SKM-1 treated with dmso at 0.1 percent for 144 hours (cell line): Measurements from ENCODE around the gene FBLIM1.

ENCODE experiments used
- DNase-seq: peaks from one replicate; lab custom pipeline; 2025; ENCODE audit not compliant: unreplicated experiment; lab: John Stamatoyannopoulos, UW

FBLIM1 gene

DNA sequence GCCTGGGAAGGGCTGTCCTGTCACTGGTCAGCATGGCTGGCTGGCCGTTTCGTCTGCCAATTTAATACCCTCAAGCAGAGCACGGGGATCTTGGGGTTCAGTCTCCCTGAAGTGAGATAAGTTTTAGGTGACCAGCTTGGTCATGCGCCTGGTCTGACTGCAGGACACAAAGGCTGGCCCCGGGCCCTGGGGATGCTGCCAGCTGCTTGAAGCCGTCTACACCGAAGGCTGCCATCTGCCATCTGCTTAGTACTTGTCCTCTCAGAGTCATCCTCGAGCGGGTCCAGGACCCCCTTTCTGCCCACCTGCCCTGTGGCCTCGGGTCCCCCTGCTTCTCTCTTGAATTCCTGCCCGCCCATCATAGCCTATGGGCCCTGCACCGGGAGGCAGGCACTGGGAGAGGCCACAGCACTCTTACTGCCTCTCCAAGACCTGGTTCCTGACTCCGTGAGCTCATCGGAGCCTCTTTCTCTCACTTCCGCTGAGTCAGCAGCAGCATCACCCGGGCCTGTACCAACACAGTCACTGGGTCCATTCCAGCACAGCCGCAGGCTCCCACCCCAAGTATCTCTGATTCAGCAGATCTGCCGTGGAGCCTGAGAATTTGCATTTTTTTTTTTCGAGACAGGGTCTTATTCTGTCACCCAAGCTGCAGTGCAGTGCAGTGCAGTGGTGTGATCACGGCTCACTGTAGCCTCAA lies 7.0 kb downstream of the FBLIM1 start:
- no peak for DNase-seq

DNA sequence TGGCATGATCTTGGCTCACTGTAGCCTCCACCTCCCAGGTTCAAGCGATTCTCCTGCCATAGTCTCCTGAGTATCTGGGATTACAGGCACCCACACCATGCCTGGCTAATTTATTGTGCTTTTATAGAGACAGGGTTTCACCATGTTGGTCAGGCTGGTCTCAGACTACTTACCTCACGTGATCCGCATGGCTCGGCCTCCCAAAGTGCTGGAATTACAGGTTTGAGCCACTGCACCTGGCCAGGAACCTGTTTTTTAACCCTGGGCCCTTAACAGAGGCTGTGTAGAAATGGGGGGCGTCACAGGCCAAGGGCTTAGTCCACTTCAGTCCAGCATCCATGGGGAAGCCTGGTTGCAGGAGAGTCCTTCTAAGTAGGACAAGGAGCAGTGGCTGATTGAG lies 9.3 kb downstream of the FBLIM1 start:
- DNase-seq, result no peak

DNA sequence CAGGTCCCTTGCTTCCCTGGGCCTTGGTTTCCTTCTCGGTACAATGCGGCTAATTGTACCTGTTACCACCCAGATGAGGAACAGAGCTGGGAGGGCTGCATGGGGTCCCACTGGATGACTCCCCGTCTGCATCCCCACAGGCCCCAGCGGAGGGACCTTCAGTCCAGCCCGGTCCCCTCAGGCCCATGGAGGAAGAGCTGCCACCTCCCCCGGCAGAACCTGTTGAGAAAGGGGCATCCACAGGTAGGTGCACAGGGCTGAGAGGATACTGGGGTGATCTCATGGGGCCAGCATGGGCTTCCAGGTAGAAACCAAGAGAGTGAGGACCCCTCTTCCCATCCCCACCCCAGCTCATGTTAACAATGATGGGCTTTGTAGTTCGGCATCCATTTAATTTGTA lies 9.8 kb downstream of the FBLIM1 start:
- DNase-seq, result no peak

DNA sequence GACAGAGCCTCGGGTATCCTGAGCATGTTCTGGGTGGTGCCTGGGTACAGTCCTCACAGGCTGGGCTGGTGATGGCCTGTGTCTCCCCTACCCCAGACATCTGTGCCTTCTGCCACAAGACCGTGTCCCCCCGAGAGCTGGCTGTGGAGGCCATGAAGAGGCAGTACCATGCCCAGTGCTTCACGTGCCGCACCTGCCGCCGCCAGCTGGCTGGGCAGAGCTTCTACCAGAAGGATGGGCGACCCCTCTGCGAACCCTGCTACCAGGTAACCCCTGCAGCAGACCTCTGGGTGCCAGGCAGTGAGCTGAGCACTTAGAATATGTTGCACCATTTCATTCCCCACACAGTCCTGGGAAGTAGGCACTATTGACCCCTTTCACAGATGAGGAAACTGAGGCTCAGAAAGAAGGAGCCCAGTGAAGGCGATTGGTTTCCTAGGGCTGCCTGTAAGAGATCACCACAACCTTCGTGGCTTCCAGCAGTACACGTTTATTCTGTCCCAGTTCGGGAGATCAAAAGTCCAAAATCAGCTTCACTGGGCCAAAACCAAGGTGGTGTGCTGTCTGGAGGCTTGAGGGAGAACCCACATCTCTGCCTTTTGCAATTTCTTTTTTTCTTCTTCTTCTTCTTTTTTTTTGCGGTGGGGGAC lies 11.8 kb downstream of the FBLIM1 start:
- DNase-seq, result no peak

DNA sequence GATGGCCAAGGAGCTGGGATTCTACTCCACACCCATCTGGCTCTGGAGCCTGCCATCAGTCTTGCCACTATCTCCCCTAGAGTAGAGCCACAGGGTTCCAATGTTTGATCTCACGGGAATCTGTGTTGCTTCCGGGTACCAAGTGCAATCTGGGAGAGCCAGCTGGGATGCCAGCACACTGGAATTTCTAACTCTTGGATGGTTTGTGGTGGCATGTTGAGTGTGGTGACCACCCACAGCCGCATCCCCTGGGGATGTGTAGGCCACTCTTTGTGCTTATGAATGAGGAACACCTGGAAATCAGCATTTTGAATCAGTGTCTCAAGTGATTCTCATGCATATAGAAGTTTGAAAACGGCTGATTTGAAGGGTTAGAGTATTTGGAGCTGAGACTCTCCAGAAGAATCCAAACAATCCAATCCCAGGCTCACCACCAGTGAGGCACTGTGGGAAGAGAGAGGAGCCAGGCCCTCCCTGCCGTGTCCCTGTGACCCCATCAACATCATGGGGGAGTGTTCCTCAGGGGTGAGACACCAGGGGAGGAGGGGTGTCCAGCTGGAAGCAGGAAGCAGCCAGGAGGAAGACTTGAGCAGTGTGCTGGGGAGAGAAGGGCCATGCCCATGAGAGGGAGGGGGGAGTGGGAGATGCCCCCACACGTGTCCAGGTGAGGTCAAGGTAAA lies 13.4 kb downstream of the FBLIM1 start:
- no peak for DNase-seq

DNA sequence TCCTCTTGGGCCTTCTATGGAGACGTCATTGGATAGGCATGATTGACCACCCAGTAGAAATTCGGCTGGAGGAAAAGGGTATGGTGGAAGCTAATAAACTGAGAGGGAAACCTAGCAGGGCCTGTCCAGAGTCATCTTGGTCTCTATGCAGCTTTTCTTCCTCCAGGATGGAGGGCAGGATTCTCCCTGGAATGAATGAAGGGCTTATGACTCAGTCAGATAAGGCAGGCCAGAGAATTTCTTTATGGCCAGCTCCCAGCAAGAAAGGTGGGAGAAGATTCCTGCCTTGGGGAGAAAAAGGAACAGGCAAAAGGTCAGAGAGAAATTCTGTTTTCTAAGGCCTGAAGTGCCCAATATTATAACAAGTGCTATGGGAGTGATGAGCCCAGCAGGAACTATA lies 17.1 kb downstream of the FBLIM1 start:
- DNase-seq, result no peak

DNA sequence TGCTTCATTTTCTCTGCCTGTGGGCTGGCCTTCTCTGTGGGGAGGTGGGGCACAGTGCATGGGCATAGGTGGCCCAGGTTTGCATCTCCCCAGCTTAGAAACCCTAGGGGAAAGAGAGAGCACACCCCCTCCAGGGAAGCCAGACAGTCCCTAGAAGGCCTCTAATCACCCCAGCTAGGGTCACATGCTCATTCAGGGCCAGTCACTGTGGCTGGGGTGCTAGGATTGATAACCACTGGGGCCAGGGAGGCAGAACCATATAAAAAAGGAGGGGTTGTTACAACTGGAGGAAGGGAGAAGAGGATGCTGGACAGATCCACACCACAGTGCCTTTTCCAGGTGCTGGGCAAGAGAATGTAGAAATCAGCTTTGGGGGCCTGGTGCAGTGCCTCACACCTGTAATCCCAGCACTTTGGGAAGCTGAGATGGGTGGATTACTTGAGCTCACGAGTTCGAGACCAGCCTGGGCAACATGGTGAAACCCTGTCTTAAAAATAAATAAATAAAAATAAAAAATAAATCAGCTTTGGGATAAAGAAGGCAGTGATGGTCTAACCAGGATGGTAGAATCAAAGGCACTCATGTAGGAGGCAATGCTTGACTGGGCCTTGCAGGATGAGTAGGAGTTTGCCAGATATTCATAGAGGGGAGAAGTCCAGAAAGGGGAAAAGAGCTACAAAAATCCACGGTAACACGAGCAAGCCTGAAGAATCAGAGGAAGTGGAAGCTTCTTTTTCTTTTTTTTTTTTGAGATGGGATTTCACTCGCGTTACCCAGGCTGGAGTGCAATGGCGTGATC lies 19.5 kb downstream of the FBLIM1 start:
- no peak for DNase-seq

DNA sequence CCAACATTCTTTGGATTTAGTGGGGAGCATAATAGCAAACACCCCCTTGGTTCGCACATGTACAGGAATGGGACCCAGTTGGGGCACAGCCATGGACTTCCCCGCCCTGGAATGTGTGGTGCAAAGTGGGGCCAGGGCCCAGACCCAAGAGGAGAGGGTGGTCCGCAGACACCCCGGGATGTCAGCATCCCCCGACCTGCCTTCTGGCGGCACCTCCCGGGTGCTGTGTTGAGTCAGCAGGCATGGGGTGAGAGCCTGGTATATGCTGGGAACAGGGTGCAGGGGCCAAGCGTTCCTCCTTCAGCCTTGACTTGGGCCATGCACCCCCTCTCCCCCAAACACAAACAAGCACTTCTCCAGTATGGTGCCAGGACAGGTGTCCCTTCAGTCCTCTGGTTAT lies 27.1 kb downstream of the FBLIM1 start:
- DNase-seq, result no peak

DNA sequence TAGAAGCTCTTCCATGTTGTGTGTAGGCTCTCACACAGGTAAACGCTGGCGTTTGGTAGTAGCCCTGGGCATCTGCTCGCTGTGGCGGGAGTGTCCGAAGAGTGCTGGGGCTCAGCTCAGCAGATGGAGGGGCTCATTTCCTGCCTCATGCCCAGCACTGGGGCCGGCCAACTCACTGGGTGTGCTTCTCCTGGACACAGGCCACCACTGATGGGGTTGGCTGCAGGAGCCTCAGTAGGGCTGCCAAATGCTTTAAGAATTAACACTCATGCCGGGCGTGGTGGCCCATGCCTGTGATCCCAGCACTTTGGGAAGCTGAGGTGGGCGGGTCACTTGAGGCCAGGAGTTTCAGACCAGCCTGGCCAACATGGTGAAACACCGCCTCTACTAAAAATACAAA lies 28.0 kb downstream of the FBLIM1 start:
- DNase-seq, result no peak

DNA sequence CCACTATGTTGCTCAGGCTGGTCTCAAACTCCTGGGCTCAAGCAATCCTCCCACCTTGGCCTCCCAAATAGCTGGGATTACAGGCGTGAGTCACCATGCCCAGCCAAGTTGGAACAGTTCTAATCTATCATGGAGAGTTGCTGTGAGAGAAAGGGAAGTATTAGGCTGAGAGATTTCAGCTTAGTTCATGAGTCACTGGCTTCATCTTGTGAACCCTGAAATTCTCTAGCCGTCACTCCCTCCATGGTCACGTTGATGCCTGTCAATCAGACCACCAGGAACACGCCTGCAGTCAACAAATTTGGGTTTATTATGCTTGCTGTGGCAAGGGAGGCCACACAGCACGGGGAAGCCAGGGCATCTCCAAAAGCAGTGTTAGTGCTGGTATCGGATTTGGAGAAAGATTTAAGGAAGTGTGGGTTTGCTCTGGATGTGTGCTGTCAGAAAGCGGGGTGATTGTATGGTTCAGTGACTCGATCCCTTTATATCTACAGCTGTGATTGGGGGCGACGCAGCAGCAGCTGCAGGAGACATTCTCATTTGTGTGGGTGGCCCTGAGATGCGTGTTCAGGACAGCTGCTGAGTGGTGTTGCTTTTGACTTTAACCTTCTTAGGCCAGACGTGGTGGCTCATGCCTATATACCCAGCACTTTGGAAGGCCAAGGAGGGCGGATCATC lies 30.2 kb downstream of the FBLIM1 start:
- no peak for DNase-seq

DNA sequence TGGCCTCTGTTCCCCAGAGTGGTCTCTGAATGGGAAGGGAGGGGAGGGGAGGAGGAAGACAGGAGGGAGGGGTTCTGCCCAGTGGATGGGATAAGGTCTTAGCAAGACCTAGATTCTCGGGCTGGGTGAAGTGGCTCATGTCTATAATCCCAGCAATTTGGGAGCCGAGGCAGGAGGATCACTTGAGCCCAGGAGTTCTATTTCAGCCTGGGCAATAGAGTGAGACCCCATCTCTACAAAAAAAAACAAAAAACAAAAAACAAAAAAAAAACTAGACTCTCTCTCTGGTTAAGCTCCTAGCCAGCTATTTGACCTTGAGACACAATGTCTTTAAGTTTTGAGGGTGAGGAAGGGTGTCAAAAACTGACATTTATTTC lies 37.5 kb downstream of the FBLIM1 start:
- no peak for DNase-seq

DNA sequence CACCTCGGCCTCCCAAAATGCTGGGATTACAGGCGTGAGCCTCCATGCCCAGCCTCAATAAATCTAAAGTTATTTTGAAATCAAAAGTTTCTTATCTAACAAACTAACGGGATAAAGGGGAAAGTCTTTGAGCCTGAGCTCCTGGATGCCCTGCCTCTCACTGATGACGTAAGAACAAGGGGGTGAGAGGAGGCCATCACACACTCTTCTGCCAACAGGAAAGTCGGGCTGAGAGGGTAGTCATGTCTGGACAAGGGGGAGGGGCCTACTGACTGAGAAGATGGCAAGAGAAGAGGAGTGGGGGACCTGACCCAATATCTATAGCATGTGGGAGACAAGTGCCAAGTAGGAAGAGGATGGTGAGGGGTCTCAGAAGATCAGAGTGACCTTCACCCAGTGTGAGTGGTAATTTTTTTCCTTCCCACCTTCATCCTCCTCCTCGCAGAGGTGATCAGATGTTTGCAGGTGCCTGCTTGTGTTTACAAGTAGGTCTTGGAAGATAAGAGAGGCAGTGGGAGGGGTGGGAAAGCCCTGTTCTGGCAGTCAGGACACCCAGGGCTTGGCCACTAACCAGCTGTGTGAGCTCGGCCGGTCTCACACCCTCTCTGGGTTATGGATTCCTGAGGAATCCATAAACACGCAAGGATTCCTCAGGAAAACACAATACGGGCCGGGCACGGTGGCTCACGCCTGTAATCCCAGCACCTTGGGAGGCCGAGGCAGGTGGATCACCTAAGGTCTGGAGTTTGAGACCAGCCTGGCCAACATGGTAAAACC lies 39.2 kb downstream of the FBLIM1 start:
- no peak for DNase-seq

DNA sequence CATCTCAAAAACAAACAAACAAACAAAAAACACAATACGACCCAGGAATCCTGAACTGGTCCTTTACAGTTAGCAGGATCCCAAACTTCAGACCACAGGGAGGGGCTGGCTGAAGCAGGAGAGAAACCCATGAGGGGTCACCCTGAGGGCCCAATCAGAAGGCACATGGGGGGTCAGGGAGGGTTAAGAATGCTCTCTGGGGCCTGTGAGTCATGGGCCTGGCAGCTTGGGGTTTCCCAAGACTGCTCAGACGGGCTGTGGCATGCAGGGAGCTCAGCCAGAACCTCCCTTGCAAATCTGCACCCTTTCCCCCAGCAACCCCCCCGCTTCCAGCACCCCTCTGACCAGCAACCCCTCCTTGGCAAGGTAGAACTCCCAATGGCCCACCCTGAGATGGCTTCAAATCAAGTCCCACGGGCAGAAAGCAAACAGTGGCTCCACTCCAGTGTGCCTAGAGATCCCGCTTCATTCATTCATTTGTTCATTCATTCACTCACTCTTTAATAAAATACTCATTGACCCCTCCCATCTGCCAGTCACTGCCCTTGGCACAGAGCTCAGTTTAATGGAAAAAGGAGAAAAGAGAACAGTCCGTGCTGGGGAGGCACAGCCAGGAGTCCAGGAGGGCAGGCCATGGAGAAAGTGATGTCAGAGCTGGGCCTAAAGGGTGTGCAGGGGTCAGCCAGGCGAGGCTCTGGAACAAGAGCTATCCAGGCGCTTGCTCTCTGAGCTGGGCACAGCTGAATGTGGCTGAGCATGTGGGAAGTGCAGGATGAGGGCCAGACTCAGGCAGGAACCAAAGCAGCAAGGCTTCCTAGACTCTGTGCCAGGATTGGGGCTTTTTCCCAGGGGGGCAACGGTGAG lies 40.6 kb downstream of the FBLIM1 start:
- no peak for DNase-seq

DNA sequence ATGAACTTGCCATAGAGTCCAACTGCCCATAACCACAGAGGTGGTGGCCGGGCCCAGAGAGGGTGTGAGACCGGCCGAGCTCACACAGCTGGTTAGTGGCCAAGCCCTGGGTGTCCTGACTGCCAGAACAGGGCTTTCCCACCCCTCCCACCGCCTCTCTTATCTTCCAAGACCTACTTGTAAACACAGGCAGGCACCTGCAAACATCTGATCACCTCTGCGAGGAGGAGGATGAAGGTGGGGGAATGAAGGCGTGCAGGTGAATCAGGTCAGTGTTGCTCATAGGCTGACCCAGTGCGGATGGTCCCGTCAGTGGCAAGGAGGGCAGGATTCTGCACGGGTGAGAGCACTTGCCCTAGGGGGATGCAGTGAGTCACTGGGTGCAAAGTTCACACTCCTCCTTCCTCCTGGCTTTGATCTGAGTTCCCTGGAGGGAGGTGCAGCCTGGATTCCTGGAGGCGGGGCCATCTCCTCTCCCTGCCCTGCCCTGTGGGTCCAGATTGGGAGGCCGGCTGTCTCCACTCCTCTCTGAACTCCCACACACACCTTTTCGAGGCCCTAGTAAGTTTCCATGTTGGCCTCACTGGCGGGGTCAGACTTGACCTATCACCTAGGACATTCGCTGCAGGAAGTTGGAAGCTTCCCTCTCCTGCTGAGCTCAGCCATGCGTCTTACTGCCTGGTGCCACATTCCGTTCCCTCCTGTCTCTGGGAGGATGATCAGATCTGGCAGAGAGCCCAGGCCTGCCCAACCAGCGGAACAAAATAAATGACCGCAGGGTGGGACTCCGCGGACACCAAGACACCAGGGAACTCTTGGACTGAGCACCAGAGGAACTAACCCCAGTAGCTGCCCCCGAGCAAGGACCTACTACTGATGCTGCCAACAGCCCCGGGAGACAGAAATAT lies 41.6 kb downstream of the FBLIM1 start:
- no peak for DNase-seq

DNA sequence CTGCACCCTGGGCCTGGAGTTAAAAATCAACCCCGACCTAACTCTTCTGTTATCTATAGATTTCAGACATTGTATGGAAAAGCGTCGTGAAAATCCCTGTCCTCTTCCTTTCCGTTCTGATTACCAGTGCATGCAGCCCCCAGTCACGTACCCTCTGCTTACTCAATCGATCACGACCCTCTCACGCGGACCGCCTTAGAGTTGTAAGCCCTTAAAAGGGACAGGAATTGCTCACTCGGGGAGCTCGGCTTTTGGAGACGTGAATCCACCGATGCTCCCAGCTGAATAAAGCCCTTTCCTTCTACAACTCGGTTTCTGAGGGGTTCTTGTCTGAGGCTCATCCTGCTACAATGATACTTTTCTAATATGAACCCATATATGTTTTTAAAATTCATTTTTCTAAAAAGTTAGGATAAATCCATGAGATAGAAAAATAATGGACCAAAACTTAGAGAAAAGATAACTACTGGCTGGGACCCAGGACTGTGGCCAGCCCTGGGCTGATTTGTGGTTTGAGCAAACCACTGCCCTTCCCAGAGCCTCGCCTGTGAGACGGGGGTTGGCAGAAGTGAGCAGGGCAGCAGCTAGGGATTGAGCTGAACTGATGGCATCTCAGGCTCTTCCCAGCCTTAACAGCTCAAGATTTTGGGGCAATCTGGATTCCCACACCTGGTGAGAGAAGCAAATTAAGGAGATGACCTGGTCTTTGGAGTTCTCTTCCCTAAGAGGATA lies 43.8 kb downstream of the FBLIM1 start:
- no peak for DNase-seq

DNA sequence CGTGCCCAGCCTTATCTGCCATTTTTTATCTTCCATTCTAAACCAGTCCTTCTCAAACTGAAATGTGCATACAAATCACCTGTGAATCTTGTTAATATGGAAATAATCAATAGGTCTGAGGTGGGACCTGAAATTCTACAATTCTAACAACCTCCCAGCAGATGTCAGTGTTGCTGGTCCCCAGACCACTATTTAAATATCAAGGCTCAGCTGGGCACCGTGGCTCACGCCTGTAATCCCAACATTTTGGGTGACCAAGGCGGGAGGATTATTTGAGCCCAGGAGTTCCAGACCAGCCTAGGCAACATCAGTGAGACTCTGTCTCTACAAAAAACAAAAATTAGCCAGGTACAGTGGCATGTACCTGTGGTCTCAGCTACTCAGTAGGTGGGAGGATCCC lies 44.8 kb downstream of the FBLIM1 start:
- DNase-seq, result no peak

DNA sequence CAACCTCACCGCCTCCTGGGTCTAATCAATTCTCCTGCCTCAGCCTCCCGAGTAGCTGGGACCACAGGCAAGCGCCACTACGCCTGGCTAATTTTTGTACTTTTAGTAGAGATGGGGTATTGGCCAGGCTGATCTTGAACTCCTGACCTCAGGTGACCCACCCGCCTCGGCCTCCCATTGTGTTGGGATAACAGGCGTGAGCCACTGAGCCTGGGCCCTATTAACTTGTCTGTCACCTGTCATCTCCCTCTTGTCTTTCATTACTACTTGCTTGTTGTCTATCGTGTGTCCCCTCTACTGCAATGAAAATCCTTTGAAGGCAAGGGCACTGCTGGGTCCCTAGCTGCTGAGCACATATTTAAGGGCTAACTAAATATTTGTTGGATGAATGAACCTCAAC lies 45.5 kb downstream of the FBLIM1 start:
- no peak for DNase-seq

DNA sequence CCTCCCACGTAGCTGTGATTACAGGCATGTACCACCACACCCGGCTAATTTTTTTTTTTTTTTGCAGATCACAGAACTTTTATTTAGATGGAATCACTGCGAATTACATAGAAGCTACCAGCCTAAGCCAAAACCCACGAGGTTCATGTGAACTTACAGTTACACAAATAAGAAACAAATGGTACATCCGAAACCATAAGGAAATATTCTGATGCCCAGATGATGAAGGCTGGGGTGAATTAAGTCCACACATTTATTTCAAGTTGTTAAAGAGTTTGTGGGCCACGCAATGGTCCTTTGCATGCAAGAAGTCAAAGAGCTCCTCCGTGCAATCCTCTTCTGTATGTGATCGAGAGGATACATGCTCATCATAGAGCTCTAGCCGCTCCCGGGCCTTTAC lies 48.5 kb downstream of the FBLIM1 start:
- no peak for DNase-seq
